Endodermal cell (in vitro differentiated cells): Measurements from ENCODE around the gene ARHGEF28. TPM values are rescaled to one million over a fixed set of nuclear protein-coding genes. Genes with fewer than 3 reads are reported as not detected.

Experiments
- DNase-seq: peaks from one replicate; pipeline ENCODE4 v3.0.0-alpha.2; 2017
- H3K27ac ChIP-seq: 2 replicates; pipeline ENCODE4 v1.5.1; 2013; ENCODE audit warnings: mild to moderate bottlenecking, low read depth, low read length, moderate library complexity
- H3K27me3 ChIP-seq: 2 replicates; pipeline ENCODE4 v1.6.1; 2013; ENCODE audit warnings: mild to moderate bottlenecking, low read length, moderate library complexity; ENCODE audit not compliant: insufficient read depth, control insufficient read depth, poor library complexity, severe bottlenecking
- H3K36me3 ChIP-seq: 2 replicates; pipeline ENCODE4 v1.7.0; 2013; ENCODE audit warnings: mild to moderate bottlenecking, low read length, moderate library complexity; ENCODE audit not compliant: control insufficient read depth, insufficient read depth
- H3K4me1 ChIP-seq: one replicate; pipeline ENCODE4 v1.7.0; 2013; ENCODE audit warnings: low read length; ENCODE audit not compliant: control insufficient read depth, insufficient read depth
- H3K4me3 ChIP-seq: 2 replicates; pipeline ENCODE4 v1.5.1; 2013; ENCODE audit warnings: mild to moderate bottlenecking, low read length, moderate library complexity
- H3K9ac ChIP-seq: 2 replicates; pipeline ENCODE4 v1.6.1; 2013; ENCODE audit warnings: mild to moderate bottlenecking, low read length, moderate library complexity; ENCODE audit not compliant: poor library complexity, severe bottlenecking; ENCODE audit errors: extremely low read depth
- H3K9me3 ChIP-seq: 2 replicates; pipeline ENCODE4 v1.6.1; 2013; ENCODE audit warnings: mild to moderate bottlenecking, low read length, moderate library complexity; ENCODE audit not compliant: control insufficient read depth
- H3K27ac Mint-ChIP-seq: 2 replicates; pipeline ENCODE4 v1.8.0; 2020; ENCODE audit warnings: mixed read lengths
- H3K27me3 Mint-ChIP-seq: 2 replicates; pipeline ENCODE4 v1.8.0; 2021; ENCODE audit warnings: mild to moderate bottlenecking, mixed read lengths; ENCODE audit not compliant: insufficient read depth
- H3K36me3 Mint-ChIP-seq: 2 replicates; pipeline ENCODE4 v1.8.0; 2020; ENCODE audit warnings: low read depth, mixed read lengths
- H3K4me1 Mint-ChIP-seq: 2 replicates; pipeline ENCODE4 v1.8.0; 2020; ENCODE audit warnings: mixed read lengths
- H3K4me3 Mint-ChIP-seq: 2 replicates; pipeline ENCODE4 v1.8.0; 2020; ENCODE audit warnings: mild to moderate bottlenecking, moderate library complexity, mixed read lengths
- H3K9me3 Mint-ChIP-seq: 2 replicates; pipeline ENCODE4 v1.8.0; 2020; ENCODE audit warnings: mild to moderate bottlenecking, mixed read lengths
- total RNA-seq, 2 donors: library from RNA; stranded (reverse); fragmentation: NEBNext Ultra II Directional in 1 of 2; extraction: Animal tissue kit (Norgen Biotek cat#: 25700) in 1 of 2; gene quantifications; 2 replicates in 1 of 2; 3 replicates in 1 of 2; pipeline ENCODE4 v1.2.1, GENCODE V29; 2021
- TF ChIP-seq, protein P1 (sequence below): fragments of 200-600 bp; sonication (generic); conservative IDR thresholded peaks from 2 replicates; pipeline ENCODE4 v1.5.0; 2021; ENCODE audit warnings: antibody characterized with exemption, mild to moderate bottlenecking

The ARHGEF28 gene
- total RNA-seq, 2 donors from 2014 or later, result 0.92 to 1.2 TPM

DNA sequence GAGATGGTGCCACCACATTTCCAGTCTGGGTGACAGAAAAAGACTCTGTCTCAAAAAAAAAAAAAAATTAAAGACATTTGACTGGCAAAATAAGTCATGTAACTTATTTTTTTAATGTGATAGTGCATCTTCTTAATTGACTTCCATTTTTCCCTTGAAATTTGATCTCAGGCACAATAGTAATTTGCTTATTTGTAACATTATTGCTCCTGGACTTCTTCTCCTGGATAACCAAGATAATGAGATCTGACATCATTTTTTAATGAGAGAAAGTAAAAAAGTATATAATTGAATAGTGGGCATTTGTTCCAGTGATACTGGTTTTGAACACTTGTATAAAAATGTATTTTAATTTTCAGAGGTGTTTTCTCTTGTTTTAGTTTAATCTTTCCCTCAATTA, 3.5 kb downstream of the ARHGEF28 start:
- Histone ChIP-seq H3K4me3 (no peak overlapping the region), H3K4me1 (no peaks in the 10 kb centered on the region), H3K9me3 (no peaks in the 10 kb centered on the region), H3K27me3 (peaks cover 73% of the 10 kb centered on the region), H3K9ac (no peak overlapping the region), H3K27ac (no peak overlapping the region), H3K36me3 (no peaks in the 10 kb centered on the region)
- no peaks in the 10 kb centered on the region for H3K9me3 Mint-ChIP-seq
- no peak overlapping the region for H3K27ac Mint-ChIP-seq
- H3K4me3 Mint-ChIP-seq, result no peak overlapping the region
- peaks cover 5% of the 10 kb centered on the region for H3K4me1 Mint-ChIP-seq
- H3K36me3 Mint-ChIP-seq, result no peaks in the 10 kb centered on the region
- H3K27me3 Mint-ChIP-seq, result peaks cover 65% of the 10 kb centered on the region
- TF ChIP-seq, protein P1, sequence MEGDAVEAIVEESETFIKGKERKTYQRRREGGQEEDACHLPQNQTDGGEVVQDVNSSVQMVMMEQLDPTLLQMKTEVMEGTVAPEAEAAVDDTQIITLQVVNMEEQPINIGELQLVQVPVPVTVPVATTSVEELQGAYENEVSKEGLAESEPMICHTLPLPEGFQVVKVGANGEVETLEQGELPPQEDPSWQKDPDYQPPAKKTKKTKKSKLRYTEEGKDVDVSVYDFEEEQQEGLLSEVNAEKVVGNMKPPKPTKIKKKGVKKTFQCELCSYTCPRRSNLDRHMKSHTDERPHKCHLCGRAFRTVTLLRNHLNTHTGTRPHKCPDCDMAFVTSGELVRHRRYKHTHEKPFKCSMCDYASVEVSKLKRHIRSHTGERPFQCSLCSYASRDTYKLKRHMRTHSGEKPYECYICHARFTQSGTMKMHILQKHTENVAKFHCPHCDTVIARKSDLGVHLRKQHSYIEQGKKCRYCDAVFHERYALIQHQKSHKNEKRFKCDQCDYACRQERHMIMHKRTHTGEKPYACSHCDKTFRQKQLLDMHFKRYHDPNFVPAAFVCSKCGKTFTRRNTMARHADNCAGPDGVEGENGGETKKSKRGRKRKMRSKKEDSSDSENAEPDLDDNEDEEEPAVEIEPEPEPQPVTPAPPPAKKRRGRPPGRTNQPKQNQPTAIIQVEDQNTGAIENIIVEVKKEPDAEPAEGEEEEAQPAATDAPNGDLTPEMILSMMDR, result no peak
- DNase-seq, result no peak

DNA sequence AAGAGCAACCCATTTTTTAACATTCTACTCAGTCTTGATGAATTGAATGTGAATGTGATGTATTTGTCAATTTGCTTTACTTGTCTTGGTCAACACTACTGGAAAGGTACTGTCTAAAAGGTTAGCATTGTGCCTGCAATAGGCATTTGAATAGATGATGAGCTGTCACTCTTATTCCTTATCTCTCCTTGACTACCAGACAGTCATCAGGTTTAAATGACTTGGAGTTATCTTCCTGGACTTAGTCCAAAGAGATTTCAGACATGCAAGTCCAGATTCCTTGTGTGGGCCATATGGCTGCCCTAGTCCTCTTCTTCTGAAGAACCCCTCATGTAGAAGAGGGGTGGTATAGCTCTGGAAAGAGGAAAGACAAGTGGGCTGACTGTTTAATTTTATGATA, 4.8 kb downstream of the ARHGEF28 start:
- no peak for DNase-seq
- TF ChIP-seq, protein P1, result no peak
- no peak overlapping the region for H3K4me3 Mint-ChIP-seq
- peaks cover 63% of the 10 kb centered on the region for H3K27me3 ChIP-seq
- no peak overlapping the region for H3K27ac ChIP-seq
- H3K27ac Mint-ChIP-seq, result no peak overlapping the region
- no peak overlapping the region for H3K9ac ChIP-seq
- H3K4me3 ChIP-seq, result no peak overlapping the region
- peaks cover 3% of the 10 kb centered on the region for H3K4me1 Mint-ChIP-seq
- H3K9me3 ChIP-seq, result no peaks in the 10 kb centered on the region
- H3K36me3 Mint-ChIP-seq, result no peaks in the 10 kb centered on the region
- H3K9me3 Mint-ChIP-seq, result no peaks in the 10 kb centered on the region
- no peaks in the 10 kb centered on the region for H3K36me3 ChIP-seq
- no peaks in the 10 kb centered on the region for H3K4me1 ChIP-seq
- peaks cover 59% of the 10 kb centered on the region for H3K27me3 Mint-ChIP-seq

DNA sequence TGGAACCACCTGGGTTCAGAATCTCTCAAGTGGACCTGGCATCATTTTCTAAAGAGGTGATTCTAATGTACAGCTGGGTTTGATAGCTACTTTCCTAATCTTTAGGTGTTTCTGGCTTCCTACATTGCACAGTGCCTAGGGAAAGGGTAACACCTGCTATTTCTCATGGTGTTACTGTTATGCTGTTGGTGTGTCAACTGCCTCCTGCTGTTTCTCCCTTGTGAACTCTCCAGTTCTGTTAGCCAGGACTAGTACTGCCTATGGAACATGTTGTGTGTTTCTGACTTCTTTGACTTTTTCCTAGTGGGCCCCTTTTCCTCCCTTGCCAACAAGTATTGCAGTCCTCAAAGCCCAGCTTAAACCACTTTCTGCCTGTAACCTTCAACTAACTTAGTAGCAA, 5.5 kb downstream of the ARHGEF28 start:
- Mint-ChIP-seq H3K36me3 (no peaks in the 10 kb centered on the region), H3K9me3 (no peaks in the 10 kb centered on the region), H3K27me3 (peaks cover 55% of the 10 kb centered on the region), H3K4me1 (peaks cover 3% of the 10 kb centered on the region), H3K4me3 (no peak overlapping the region), H3K27ac (no peak overlapping the region)
- Histone ChIP-seq H3K4me1 (no peaks in the 10 kb centered on the region), H3K27me3 (peaks cover 59% of the 10 kb centered on the region), H3K36me3 (no peaks in the 10 kb centered on the region), H3K4me3 (no peak overlapping the region), H3K27ac (no peak overlapping the region), H3K9me3 (no peaks in the 10 kb centered on the region), H3K9ac (no peak overlapping the region)
- TF ChIP-seq, protein P1, result no peak
- DNase-seq, result no peak
